ENCODE measurements around the gene ZNF337. TPM values are rescaled to one million over a fixed set of nuclear protein-coding genes. Genes with fewer than 3 reads are reported as not detected.

The ZNF337 gene
- total RNA-seq, 1 experiment from 2014 or later = 6.9 TPM

DNA sequence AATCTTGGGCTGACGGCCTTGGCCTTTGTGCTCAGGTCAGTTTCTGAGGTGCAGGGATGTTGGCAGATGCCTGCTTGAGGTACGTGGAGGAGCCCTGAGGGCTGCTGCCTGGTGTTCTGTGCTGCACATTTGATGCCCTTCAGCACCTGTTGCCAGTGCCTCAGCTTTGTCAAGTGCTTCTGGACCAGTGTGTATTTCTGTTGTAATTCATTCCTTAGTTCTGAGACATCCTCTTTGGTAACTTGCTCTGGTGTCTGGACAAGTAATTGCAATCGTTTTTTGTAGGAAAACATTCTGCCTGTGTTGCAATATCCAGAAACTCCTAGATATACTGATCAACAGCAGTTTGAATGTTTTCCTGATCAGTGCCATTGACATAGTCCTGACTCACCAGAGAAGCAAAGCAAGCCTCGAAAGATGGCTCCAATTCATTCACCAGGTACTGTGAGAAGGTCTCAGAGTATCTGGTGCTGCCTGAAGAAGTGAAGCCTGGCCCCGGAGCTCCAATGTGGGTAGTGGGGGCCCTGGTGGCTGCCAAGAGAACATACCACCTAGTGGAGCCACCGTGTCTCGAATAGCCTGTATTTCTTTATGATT, 26.7 kb downstream of the ZNF337 start:
- peak; percentile 91 for ATAC-seq
- Mint-ChIP-seq H3K9me3 (peaks cover 3% of the 10 kb centered on the region; the same call in 1 of the 2 replicates), H3K27me3 (ENCODE audit: low read depth) (no peaks in the 10 kb centered on the region), H3K4me3 (no peak overlapping the region), H3K27ac (no peak overlapping the region), H3K4me1 (no peaks in the 10 kb centered on the region), H3K36me3 (peaks cover 21% of the 10 kb centered on the region)
- ChIA-PET CTCF (interaction anchor here (0.7 to 1.8 kb wide), 5 partner anchors 129 to 199 kb away, joined by 3 to 14 read pairs (median 4); no protein-coding TSS in a partner anchor), POLR2A (interaction anchor here (0.7 kb wide), 1 partner anchor 158 kb away, joined by 3 read pairs; no protein-coding TSS in a partner anchor)
- peak; percentile 30 for DNase-seq (ENCODE audit: low spot score)
- TF ChIP-seq, protein P1, sequence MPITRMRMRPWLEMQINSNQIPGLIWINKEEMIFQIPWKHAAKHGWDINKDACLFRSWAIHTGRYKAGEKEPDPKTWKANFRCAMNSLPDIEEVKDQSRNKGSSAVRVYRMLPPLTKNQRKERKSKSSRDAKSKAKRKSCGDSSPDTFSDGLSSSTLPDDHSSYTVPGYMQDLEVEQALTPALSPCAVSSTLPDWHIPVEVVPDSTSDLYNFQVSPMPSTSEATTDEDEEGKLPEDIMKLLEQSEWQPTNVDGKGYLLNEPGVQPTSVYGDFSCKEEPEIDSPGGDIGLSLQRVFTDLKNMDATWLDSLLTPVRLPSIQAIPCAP (CRISPR knock-in tag; IDR thresholded peaks at IDR 0.05) = no peak
- no peak for TF ChIP-seq NFE2L1 (CRISPR knock-in tag; IDR thresholded peaks at IDR 0.05)
- TF ChIP-seq ARID4B (CRISPR knock-in tag; IDR thresholded peaks at IDR 0.05; ENCODE audit: borderline replicate concordance) = no peak
- no peak for TF ChIP-seq ZNF396 (CRISPR knock-in tag; IDR thresholded peaks at IDR 0.05; ENCODE audit: borderline replicate concordance)
- no peak for TF ChIP-seq ZNF138 (CRISPR knock-in tag; conservative IDR thresholded peaks at IDR 0.05)
- no peak for TF ChIP-seq GRHL2 (CRISPR knock-in tag; IDR thresholded peaks at IDR 0.05; ENCODE audit: insufficient replicate concordance, severe bottlenecking)
- TF ChIP-seq KAT7 (CRISPR knock-in tag; IDR thresholded peaks at IDR 0.05; ENCODE audit: borderline replicate concordance) = no peak
- no peak for TF ChIP-seq NFATC4 (CRISPR knock-in tag; IDR thresholded peaks at IDR 0.05)
- TF ChIP-seq PRDM15 (CRISPR knock-in tag; IDR thresholded peaks at IDR 0.05) = no peak
- no peak for TF ChIP-seq ELF4 (CRISPR knock-in tag; IDR thresholded peaks at IDR 0.05; ENCODE audit: low read depth)
- TF ChIP-seq TEAD1 (CRISPR knock-in tag; IDR thresholded peaks at IDR 0.05) = no peak
- TF ChIP-seq ETV6 (CRISPR knock-in tag; IDR thresholded peaks at IDR 0.05) = no peak
- no peak for TF ChIP-seq SMAD3 (CRISPR knock-in tag; IDR thresholded peaks at IDR 0.05; ENCODE audit: borderline replicate concordance)
- no peak for TF ChIP-seq AFF4 (CRISPR knock-in tag; IDR thresholded peaks at IDR 0.05; ENCODE audit: borderline replicate concordance)

All from WTC11 (cell line).